ENCODE results near the gene FAHD2B.
"Not testable (repeated sequence)": the region's sequence is repeated elsewhere in the genome, so short reads cannot be mapped to it uniquely, and the experiment has no call there.

FAHD2B gene

DNA sequence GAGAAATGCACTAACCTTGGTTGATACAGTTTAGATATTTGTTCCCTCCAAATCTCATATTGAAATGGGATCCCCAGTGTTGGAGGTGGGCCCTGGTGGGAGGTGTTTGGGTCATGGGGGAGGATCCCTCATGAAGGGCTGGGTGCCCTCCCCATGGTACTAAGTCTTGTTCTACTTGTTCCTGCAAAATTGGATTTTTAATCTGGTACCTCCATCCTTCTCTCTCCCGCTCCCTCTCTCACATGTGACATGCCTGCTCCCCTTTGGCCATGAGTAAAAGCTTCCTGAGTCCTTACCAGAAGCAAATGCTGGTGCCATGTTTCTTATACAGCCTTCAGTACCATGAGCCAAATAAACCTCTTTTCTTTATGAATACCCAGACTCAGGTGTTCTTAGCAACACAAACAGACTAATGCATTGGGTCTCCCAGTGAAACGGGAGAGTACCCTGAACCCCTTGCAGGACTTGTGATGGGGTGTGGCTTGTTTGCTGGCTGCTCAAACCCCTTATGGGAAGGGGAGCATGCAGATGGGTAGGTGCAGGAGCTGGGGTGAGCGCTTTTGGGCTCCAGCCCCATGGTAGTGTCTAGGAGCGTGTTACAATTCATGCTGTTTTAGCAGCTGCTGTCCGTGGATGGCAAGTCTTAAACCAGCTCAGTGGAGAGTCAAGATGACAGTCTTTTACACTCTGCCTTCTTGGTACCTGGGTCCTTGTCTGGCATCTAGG, 27.2 kb downstream of the FAHD2B start:
- DNase-seq (ENCODE audit: low read depth), result no peak

DNA sequence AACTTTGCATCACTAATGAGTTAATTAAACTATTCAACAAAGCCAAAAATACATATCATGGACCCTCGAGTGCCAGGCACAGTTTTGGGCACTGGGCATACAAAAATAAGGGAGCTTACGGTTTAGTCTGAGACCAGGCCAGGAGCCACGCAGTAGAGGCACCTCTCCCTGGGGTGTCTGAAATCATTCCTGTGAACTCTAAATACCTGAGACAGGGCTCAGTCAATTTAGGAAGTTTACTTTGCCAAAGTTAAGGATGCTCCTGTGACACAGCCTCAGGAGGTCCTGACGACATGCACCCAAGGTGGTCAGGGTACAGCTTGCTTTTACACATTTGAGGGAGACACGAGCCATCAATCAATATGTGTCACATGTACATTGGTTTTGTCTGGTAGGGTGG, 28.7 kb downstream of the FAHD2B start:
- not testable (repeated sequence) for DNase-seq (ENCODE audit: low read depth)

DNA sequence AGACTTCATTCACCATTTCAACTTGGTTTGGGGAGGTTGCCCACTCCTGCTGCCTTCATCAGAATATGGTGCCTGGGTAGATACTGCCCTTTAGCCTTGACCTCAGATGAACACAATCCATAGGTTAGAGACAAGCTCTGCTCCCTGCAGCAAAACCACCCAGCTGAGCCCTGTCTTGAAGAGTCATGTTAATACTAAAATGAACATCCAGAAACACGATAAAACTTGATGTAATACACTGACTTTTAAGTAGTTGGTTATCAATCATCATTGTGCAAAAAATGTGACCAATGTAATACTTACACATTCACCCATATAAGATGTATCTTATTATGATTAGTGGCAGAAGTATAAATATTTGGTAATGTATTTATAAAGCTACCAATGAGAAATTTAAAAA, 32.7 kb downstream of the FAHD2B start:
- not testable (repeated sequence) for DNase-seq (ENCODE audit: low read depth)

DNA sequence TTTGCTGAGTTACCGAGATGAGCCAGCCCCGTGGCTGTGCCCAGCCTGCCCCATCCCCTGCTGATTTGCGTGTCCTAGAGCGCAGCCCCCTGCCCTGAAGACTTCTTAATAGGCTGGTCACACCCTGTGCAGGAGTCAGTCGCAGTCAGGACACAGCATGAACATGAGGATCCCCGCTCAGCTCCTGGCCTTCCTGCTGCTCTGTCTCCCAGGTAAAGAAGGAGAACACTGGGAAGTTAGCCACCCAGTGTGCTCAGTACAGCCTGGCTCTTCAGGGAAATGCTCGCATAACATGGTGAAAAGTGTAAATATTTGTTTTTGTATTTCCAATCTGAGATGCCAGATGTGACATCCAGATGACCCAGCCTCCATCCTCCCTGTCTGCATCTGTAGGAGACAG, 34.9 kb downstream of the FAHD2B start:
- not testable (repeated sequence) for DNase-seq (ENCODE audit: low read depth)

DNA sequence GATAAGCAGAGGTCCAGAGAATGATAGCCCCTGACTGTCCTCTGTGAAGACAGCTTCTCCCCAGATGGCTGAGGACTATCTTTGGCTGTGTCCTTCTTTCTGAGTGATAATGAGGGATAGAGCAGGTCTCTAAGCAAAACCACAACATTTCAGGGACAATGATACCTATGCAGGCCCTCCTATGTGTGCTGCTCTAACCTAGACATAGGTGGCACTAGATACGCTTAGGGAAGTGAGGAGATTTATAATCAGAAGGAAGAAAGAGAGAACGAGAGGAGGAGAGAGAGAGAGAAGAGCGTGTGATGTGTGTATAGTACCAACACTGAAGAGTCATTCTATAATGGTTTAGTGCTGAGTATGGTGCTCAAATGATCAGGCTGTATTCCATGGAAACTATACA, 38.5 kb downstream of the FAHD2B start:
- DNase-seq (ENCODE audit: low read depth), result not testable (repeated sequence)

DNA sequence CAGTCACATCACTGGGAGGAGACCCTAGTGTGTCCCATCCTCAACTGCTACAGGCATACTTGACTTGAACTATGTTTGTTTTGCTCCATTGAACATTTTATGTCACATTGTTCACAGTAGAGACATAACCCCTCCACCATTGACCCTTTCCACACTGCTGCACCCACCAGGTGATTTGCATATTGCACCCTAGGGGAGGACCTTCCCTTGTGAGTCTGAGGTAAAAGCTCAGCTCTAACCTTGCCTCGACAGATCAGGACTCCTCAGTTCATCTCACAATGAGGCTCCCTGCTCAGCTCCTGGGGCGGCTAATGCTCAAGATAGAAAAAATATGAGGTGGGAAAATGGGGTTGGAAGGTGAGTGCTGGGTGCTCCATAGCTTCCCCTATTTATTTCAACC, 44.6 kb downstream of the FAHD2B start:
- not testable (repeated sequence) for DNase-seq (ENCODE audit: low read depth)

DNA sequence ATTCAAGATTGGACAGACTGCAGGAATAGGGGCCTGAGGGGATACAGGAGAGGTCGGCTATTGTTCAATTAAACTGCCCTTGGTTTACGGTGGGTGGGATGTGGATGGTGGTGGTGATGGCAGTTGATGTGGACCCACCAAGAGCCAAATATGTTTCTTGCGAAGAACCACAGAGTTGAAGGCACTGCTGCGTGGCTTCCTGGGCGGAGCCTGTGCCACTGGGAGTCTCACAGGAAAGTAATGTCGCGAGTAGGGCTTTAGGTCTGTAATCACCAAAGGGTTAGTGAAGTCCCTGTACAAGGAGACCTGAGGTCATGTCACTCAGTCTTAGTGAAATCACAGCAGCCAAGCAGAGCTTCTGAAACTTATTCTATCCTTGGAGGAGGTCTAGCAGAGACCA, 46.2 kb downstream of the FAHD2B start:
- not testable (repeated sequence) for DNase-seq (ENCODE audit: low read depth)

DNA sequence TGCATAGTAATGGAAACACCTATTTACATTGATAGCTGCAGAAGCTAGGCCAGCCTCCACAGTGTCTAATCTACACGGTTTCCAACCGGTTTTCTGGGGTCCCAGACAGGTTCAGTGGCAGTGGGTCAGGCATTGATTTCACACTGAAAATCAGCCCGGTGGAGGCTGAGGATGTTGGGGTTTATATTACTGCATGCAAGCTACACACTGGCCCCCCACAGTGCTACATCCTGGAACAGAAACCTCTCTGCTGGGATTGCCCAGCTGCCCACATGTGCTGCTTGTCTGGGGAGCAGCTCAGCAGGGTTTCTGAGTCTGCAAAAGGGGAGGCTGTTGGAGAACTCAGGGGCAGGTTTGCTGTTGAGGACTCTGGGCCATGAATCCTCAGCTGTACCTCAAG, 48.0 kb downstream of the FAHD2B start:
- DNase-seq (ENCODE audit: low read depth), result not testable (repeated sequence)

DNA sequence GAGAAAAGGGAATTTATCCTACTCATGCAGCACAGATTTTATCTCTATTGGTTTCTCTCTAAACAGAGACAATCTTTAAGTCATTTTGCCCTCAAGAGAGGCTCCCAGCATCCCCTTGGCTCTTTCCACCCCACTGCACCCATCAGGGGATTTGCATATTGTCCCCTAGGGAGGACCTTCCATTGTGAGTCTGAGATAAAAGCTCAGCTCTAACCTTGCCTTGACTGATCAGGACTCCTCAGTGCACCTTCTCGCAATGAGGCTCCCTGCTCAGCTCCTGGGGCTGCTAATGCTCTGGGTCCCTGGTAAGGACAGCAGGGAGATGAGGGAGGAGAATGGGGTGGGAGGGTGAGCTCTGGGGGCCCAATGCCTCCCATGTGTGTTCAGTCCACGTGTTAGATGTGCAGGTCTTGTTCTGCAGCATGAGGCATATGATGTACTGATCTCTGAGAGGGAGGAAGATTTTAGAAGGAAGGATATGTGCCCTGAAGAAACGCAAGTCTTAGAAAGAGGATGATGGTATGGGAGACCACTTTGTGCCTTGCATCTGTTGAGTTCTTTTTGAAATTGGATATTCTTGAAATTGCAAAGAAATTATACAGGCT, 48.7 kb downstream of the FAHD2B start:
- not testable (repeated sequence) for DNase-seq (ENCODE audit: low read depth)

Measured in activated T-cell treated with anti-CD3 and anti-CD28 coated beads for 24 hours (primary cell).